HCT116 (cell line): ENCODE results near the gene ZNF783. TPM values are rescaled to one million over a fixed set of nuclear protein-coding genes. Genes with fewer than 3 reads are reported as not detected.

Experiments used
- ATAC-seq: fragments of 200-7000 bp; cut with Tn5 transposase; 2 replicates; pipeline ENCODE4 v1.9.1; 2020; ENCODE audit warnings: mild to moderate bottlenecking, moderate library complexity
- BruUV-seq: library from RNA; stranded (reverse); fragments of 400-500 nt; replicated peaks from 2 replicates; lab custom pipeline; 2021; lab: Mats Ljungman, UMichigan
- CTCF ChIA-PET: fragments of 300-600 bp; sonication (Branson Sonifier 250); formaldehyde crosslinking; loops from one replicate; lab custom pipeline; 2021; ENCODE audit warnings: antibody characterized with exemption; lab: Charles Lee
- POLR2A ChIA-PET: fragments of 300-600, 350-600 bp; sonication (Branson Sonifier 250); formaldehyde crosslinking; loops from one replicate; lab custom pipeline; 2021; ENCODE audit warnings: antibody characterized with exemption; lab: Charles Lee
- RAD21 ChIA-PET, 2 experiments: fragments of 300-600 bp; sonication (Branson Sonifier 250); formaldehyde crosslinking; loops; one replicate each; lab custom pipeline; 2023; ENCODE audit warnings: low total read pairs in 2 of 2; ENCODE audit not compliant: uncharacterized antibody in 2 of 2, unreplicated experiment in 2 of 2, low non-redundant PET in 1 of 2; lab: Charles Lee
- DNase-seq: peaks from one replicate; pipeline ENCODE4 v3.0.0-alpha.2; 2010; ENCODE audit warnings: low read depth, low spot score
- H2AFZ ChIP-seq: fragments of 200-600 bp; shearing (Covaris generic), sonication (generic); 2 replicates; pipeline ENCODE4 v1.6.1; 2017; ENCODE audit warnings: low read depth, mixed run types, mixed read lengths, antibody characterized with exemption, low read length; ENCODE audit not compliant: poor library complexity, severe bottlenecking
- H3K27ac ChIP-seq: 2 replicates; pipeline ENCODE4 v1.5.1; 2012; ENCODE audit warnings: low read depth, low read length
- H3K27me3 ChIP-seq: fragments of 200-600 bp; sonication (generic); 2 replicates; pipeline ENCODE4 v1.6.1; 2016; ENCODE audit warnings: mixed run types, low read length, mixed read lengths; ENCODE audit not compliant: insufficient read depth
- H3K36me3 ChIP-seq, 2 experiments: fragments of 200-500 bp in 1 of 2; fragments of 200-600 bp in 1 of 2; sonication (Bioruptor generic) in 1 of 2; sonication (generic) in 1 of 2; 2 replicates each; pipeline versions ENCODE4 v1.5.1 to v1.6.1; 2014 to 2016; ENCODE audit warnings: low read length in 2 of 2, inconsistent platforms in 1 of 2, mixed read lengths in 1 of 2, mixed run types in 1 of 2; ENCODE audit not compliant: insufficient read depth in 2 of 2, control insufficient read depth in 1 of 2
- H3K4me1 ChIP-seq, 2 experiments: fragments of 200-600 bp in 1 of 2; sonication (generic) in 1 of 2; 2 replicates each; pipeline versions ENCODE4 v1.5.1 to v1.6.1; 2012 to 2017; ENCODE audit warnings: low read length in 2 of 2, inconsistent platforms in 1 of 2, mild to moderate bottlenecking in 1 of 2, mixed read lengths in 1 of 2, mixed run types in 1 of 2, moderate library complexity in 1 of 2; ENCODE audit not compliant: insufficient read depth in 2 of 2, control insufficient read depth in 1 of 2
- H3K4me2 ChIP-seq: fragments of 200-600 bp; sonication (generic); 2 replicates; pipeline ENCODE4 v1.6.1; 2017; ENCODE audit warnings: mixed run types, low read length, mixed read lengths
- H3K4me3 ChIP-seq, 2 experiments: fragments of 200-600 bp in 1 of 2; sonication (generic) in 1 of 2; replicated peaks in 1 of 2; 2 replicates each; pipeline ENCODE4 v1.5.1; 2011 to 2016; ENCODE audit warnings: low read length in 2 of 2, control low read depth in 1 of 2, low read depth in 1 of 2, mild to moderate bottlenecking in 1 of 2, mixed read lengths in 1 of 2, mixed run types in 1 of 2
- H3K79me2 ChIP-seq: fragments of 200-600 bp; sonication (generic); 2 replicates; pipeline ENCODE4 v1.6.1; 2017; ENCODE audit warnings: mild to moderate bottlenecking, mixed run types, low read length, moderate library complexity, mixed read lengths; ENCODE audit not compliant: insufficient read depth
- H3K9ac ChIP-seq: fragments of 200-600 bp; sonication (generic); 2 replicates; pipeline ENCODE4 v1.6.1; 2016; ENCODE audit warnings: low read length, mixed read lengths
- H3K9me2 ChIP-seq: fragments of 200-600 bp; sonication (generic), shearing (Covaris generic); 2 replicates; pipeline ENCODE4 v1.6.1; 2017; ENCODE audit warnings: mixed run types, mild to moderate bottlenecking, moderate library complexity; ENCODE audit not compliant: insufficient read depth
- H3K9me3 ChIP-seq, 2 experiments: fragments of 200-500 bp in 1 of 2; fragments of 200-600 bp in 1 of 2; sonication (Bioruptor generic) in 1 of 2; sonication (generic) in 1 of 2; 2 replicates each; pipeline ENCODE4 v1.6.1; 2014 to 2017; ENCODE audit warnings: low read length in 2 of 2, mixed read lengths in 2 of 2, inconsistent platforms in 1 of 2, low read depth in 1 of 2, mild to moderate bottlenecking in 1 of 2, mixed run types in 1 of 2, moderate library complexity in 1 of 2; ENCODE audit not compliant: control insufficient read depth in 1 of 2, insufficient read depth in 1 of 2
- H4K20me1 ChIP-seq: fragments of 200-600 bp; sonication (generic), shearing (Covaris generic); 2 replicates; pipeline ENCODE4 v1.6.1; 2017; ENCODE audit warnings: mixed run types, mild to moderate bottlenecking, moderate library complexity; ENCODE audit not compliant: insufficient read depth
- ELF1 ChIP-seq: IDR thresholded peaks from 2 replicates; pipeline ENCODE4 v1.6.1; 2012; ENCODE audit warnings: low read depth, borderline replicate concordance
- EZH2phosphoT487 ChIP-seq: fragments of 200-600 bp; IDR thresholded peaks from 2 replicates; pipeline ENCODE4 v1.6.1; 2018; ENCODE audit warnings: antibody characterized with exemption, borderline replicate concordance
- FOSL1 ChIP-seq: IDR thresholded peaks from 2 replicates; pipeline ENCODE4 v1.6.1; 2012; ENCODE audit warnings: low read depth
- JUND ChIP-seq: IDR thresholded peaks from 2 replicates; pipeline ENCODE4 v1.6.1; 2012
- RAD21 ChIP-seq: IDR thresholded peaks from 2 replicates; pipeline ENCODE4 v1.6.1; 2012; ENCODE audit warnings: low read depth, mild to moderate bottlenecking
- SP1 ChIP-seq: IDR thresholded peaks from 2 replicates; pipeline ENCODE4 v1.6.1; 2012; ENCODE audit warnings: low read depth
- SRF ChIP-seq: IDR thresholded peaks from 2 replicates; pipeline ENCODE4 v1.6.1; 2012; ENCODE audit warnings: low read depth
- TCF7L2 ChIP-seq: IDR thresholded peaks from 2 replicates; pipeline ENCODE4 v1.7.0; 2011; ENCODE audit warnings: borderline replicate concordance, inconsistent platforms; ENCODE audit not compliant: insufficient read depth, insufficient read length; ENCODE audit errors: extremely low read depth
- YY1 ChIP-seq: IDR thresholded peaks from 2 replicates; pipeline ENCODE4 v1.6.1; 2011; ENCODE audit warnings: low read length, low read depth, moderate library complexity, mild to moderate bottlenecking; ENCODE audit not compliant: insufficient replicate concordance; ENCODE audit errors: extremely low read depth
- ZFX ChIP-seq: fragments of 450-650 bp; IDR thresholded peaks from 2 replicates; pipeline ENCODE4 v1.6.1; 2017
- intact Hi-C: fragments of 100-400 bp; cut with micrococcal nuclease; formaldehyde crosslinking; loops from 2 replicates; pipeline ENCODE4 v1.10.0; 2022
- total RNA-seq: library from RNA; stranded (reverse); gene quantifications from one replicate; pipeline ENCODE4 v1.2.1, GENCODE V29; 2021; ENCODE audit not compliant: unreplicated experiment
- TF ChIP-seq, protein P1 (sequence below): IDR thresholded peaks from 2 replicates; pipeline ENCODE4 v1.6.1; 2012; ENCODE audit warnings: low read depth
- TF ChIP-seq, protein P2 (sequence below): IDR thresholded peaks from 2 replicates; pipeline ENCODE4 v1.6.1; 2012
- TF ChIP-seq, protein P3 (sequence below): IDR thresholded peaks from 2 replicates; pipeline ENCODE4 v1.6.1; 2012
- TF ChIP-seq, protein P4 (sequence below), 3 experiments: fragments of 200-600 bp in 1 of 3; sonication (generic) in 1 of 3; IDR thresholded peaks in 2 of 3; conservative IDR thresholded peaks in 1 of 3; 2 replicates each; pipeline ENCODE4 v1.5.1; 2012 to 2017; ENCODE audit warnings: low read depth in 2 of 3, low read length in 2 of 3, antibody characterized with exemption in 1 of 3, borderline replicate concordance in 1 of 3, control low read depth in 1 of 3, mild to moderate bottlenecking in 1 of 3, mixed read lengths in 1 of 3, mixed run types in 1 of 3, moderate library complexity in 1 of 3; ENCODE audit not compliant: insufficient read depth in 1 of 3

The ZNF783 gene
- total RNA-seq, 1 experiment from 2014 or later, result 12.5 TPM

- ATAC-seq (no peak), DNase-seq (no peak)
- Histone ChIP-seq H3K36me3 (no peaks in the 10 kb centered on the region; a peak in 1 of 4 replicates), H3K4me2 (no peak overlapping the region), H3K27me3 (no peaks in the 10 kb centered on the region), H3K9ac (no peak overlapping the region), H3K79me2 (peaks cover 49% of the 10 kb centered on the region), H3K27ac (no peak overlapping the region), H3K9me3 (0 out of 4 replicates have a peak, but pooled peaks cover 0 to 3% of the 10 kb centered on the region in 2 experiments), H3K4me1 (peaks cover 0 to 15% of the 10 kb centered on the region in 2 experiments; a peak in 2 of 4 replicates), H4K20me1 (no peaks in the 10 kb centered on the region), H2AFZ (no peak overlapping the region), H3K4me3 (no peak overlapping the region), H3K9me2 (no peaks in the 10 kb centered on the region)
- TF ChIP-seq SRF (no peak), YY1 (no peak), ELF1 (no peak), RAD21 (no peak), FOSL1 (no peak)
- intact Hi-C loops, result no loop called here
- ChIA-PET POLR2A (no interaction called here), CTCF (no interaction called here), RAD21 (no interaction called here)
- no TSS peak for BruUV-seq
Measured at GRCh38 chr7:149241696-149242095, 20.3 kb upstream of the ZNF783 start.

DNA sequence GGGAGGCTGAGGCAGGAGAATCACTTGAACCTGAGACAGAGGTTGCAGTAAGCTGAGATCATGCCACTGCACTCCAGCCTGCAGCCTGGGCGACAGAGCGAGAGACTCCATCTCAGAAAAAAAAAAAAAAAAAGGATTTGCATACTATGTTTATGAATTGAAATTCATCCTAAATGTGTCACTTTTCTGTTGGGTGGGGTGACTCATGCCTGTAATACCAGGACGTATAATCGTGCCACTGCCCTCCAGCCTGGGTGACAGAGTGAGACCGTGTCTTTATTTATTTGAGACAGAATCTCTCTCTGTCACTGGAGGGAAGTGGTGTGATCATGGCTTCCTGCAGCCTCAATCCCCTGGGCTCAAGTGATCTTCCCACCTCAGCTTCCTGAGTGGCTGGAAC lies 16.8 kb upstream of the ZNF783 start:
- H3K27me3 ChIP-seq, result no peaks in the 10 kb centered on the region
- intact Hi-C loops, result no loop called here
- no peak overlapping the region for H3K4me3 ChIP-seq
- H3K9me3 ChIP-seq, result 0 out of 4 replicates have a peak, but pooled peaks cover 0 to 3% of the 10 kb centered on the region in 2 experiments
- H3K9ac ChIP-seq, result no peak overlapping the region
- H3K79me2 ChIP-seq, result peaks cover 60% of the 10 kb centered on the region
- H2AFZ ChIP-seq, result no peak overlapping the region
- BruUV-seq, result no TSS peak
- ChIA-PET POLR2A (no interaction called here), CTCF (no interaction called here), RAD21 (no interaction called here)
- DNase-seq (no peak), ATAC-seq (no peak)
- no peak overlapping the region for H3K27ac ChIP-seq
- H3K4me1 ChIP-seq, result peaks cover 0 to 7% of the 10 kb centered on the region in 2 experiments; a peak in 2 of 4 replicates
- no peaks in the 10 kb centered on the region for H3K9me2 ChIP-seq
- no peaks in the 10 kb centered on the region; a peak in 1 of 4 replicates for H3K36me3 ChIP-seq
- H3K4me2 ChIP-seq, result no peak overlapping the region
- no peaks in the 10 kb centered on the region for H4K20me1 ChIP-seq
- TF ChIP-seq TCF7L2 (no peak), JUND (no peak), EZH2phosphoT487 (no peak), FOSL1 (no peak), YY1 (no peak), SRF (no peak), SP1 (no peak), ZFX (no peak), RAD21 (no peak), ELF1 (no peak)
- TF ChIP-seq, protein P1, sequence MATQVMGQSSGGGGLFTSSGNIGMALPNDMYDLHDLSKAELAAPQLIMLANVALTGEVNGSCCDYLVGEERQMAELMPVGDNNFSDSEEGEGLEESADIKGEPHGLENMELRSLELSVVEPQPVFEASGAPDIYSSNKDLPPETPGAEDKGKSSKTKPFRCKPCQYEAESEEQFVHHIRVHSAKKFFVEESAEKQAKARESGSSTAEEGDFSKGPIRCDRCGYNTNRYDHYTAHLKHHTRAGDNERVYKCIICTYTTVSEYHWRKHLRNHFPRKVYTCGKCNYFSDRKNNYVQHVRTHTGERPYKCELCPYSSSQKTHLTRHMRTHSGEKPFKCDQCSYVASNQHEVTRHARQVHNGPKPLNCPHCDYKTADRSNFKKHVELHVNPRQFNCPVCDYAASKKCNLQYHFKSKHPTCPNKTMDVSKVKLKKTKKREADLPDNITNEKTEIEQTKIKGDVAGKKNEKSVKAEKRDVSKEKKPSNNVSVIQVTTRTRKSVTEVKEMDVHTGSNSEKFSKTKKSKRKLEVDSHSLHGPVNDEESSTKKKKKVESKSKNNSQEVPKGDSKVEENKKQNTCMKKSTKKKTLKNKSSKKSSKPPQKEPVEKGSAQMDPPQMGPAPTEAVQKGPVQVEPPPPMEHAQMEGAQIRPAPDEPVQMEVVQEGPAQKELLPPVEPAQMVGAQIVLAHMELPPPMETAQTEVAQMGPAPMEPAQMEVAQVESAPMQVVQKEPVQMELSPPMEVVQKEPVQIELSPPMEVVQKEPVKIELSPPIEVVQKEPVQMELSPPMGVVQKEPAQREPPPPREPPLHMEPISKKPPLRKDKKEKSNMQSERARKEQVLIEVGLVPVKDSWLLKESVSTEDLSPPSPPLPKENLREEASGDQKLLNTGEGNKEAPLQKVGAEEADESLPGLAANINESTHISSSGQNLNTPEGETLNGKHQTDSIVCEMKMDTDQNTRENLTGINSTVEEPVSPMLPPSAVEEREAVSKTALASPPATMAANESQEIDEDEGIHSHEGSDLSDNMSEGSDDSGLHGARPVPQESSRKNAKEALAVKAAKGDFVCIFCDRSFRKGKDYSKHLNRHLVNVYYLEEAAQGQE, result no peak
- TF ChIP-seq, protein P2, sequence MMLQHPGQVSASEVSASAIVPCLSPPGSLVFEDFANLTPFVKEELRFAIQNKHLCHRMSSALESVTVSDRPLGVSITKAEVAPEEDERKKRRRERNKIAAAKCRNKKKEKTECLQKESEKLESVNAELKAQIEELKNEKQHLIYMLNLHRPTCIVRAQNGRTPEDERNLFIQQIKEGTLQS, result no peak
- TF ChIP-seq, protein P3, sequence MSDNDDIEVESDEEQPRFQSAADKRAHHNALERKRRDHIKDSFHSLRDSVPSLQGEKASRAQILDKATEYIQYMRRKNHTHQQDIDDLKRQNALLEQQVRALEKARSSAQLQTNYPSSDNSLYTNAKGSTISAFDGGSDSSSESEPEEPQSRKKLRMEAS, result no peak
- TF ChIP-seq, protein P4, sequence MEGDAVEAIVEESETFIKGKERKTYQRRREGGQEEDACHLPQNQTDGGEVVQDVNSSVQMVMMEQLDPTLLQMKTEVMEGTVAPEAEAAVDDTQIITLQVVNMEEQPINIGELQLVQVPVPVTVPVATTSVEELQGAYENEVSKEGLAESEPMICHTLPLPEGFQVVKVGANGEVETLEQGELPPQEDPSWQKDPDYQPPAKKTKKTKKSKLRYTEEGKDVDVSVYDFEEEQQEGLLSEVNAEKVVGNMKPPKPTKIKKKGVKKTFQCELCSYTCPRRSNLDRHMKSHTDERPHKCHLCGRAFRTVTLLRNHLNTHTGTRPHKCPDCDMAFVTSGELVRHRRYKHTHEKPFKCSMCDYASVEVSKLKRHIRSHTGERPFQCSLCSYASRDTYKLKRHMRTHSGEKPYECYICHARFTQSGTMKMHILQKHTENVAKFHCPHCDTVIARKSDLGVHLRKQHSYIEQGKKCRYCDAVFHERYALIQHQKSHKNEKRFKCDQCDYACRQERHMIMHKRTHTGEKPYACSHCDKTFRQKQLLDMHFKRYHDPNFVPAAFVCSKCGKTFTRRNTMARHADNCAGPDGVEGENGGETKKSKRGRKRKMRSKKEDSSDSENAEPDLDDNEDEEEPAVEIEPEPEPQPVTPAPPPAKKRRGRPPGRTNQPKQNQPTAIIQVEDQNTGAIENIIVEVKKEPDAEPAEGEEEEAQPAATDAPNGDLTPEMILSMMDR (IDR thresholded peaks at IDR 0.05 in 2 of 3, conservative IDR thresholded peaks at IDR 0.05 in 1 of 3; ENCODE audit: borderline replicate concordance in 1 of 3, insufficient read depth in 1 of 3, low read depth in 2 of 3, low read length in 2 of 3), result no peak
